Neural cell (in vitro differentiated cells): ENCODE results near the gene EXOC2. TPM values are rescaled to one million over a fixed set of nuclear protein-coding genes. Genes with fewer than 3 reads are reported as not detected.

Experiments used
- H2AFZ ChIP-seq: fragments of 200-600, 300-800 bp; sonication (generic), shearing (Covaris generic); 2 replicates; pipeline ENCODE4 v1.6.0; 2014; ENCODE audit warnings: low read depth, mild to moderate bottlenecking, antibody characterized with exemption, low read length, moderate library complexity
- H3F3A ChIP-seq: fragments of 200-600 bp; shearing (Covaris generic); 2 replicates; pipeline ENCODE4 v1.6.1; 2016; ENCODE audit warnings: mild to moderate bottlenecking, moderate library complexity, mixed read lengths, antibody characterized with exemption, low read length; ENCODE audit not compliant: insufficient read depth, poor library complexity, severe bottlenecking
- H3K27ac ChIP-seq: fragments of 200-600, 300-800 bp; sonication (generic), shearing (Covaris generic); 2 replicates; pipeline ENCODE4 v1.5.1; 2014; ENCODE audit warnings: mild to moderate bottlenecking, low read length, moderate library complexity
- H3K27me3 ChIP-seq: fragments of 300-800, 200-600 bp; sonication (generic), shearing (Covaris generic); 2 replicates; pipeline ENCODE4 v1.6.0; 2014; ENCODE audit warnings: mild to moderate bottlenecking, low read depth, low read length, moderate library complexity; ENCODE audit not compliant: insufficient read depth
- H3K36me3 ChIP-seq: fragments of 300-800, 200-600 bp; sonication (generic), shearing (Covaris generic); 2 replicates; pipeline ENCODE4 v1.5.1; 2014; ENCODE audit warnings: mild to moderate bottlenecking, antibody characterized with exemption, low read length, moderate library complexity; ENCODE audit not compliant: insufficient read depth
- H3K4me2 ChIP-seq: fragments of 300-800, 200-600 bp; sonication (generic), shearing (Covaris generic); 2 replicates; pipeline ENCODE4 v1.6.0; 2014; ENCODE audit warnings: mild to moderate bottlenecking, low read length
- H3K4me3 ChIP-seq: fragments of 300-800, 200-600 bp; sonication (generic), shearing (Covaris generic); 2 replicates; pipeline ENCODE4 v1.5.1; 2014; ENCODE audit warnings: mild to moderate bottlenecking, low read length, moderate library complexity
- H3K79me2 ChIP-seq: fragments of 200-600 bp; shearing (Covaris generic); replicated peaks from 2 replicates; pipeline ENCODE4 v1.6.0; 2014; ENCODE audit warnings: mild to moderate bottlenecking, low read length, moderate library complexity; ENCODE audit not compliant: insufficient read depth
- H3K9ac ChIP-seq: fragments of 300-800, 200-600 bp; sonication (generic), shearing (Covaris generic); 2 replicates; pipeline ENCODE4 v1.6.1; 2016; ENCODE audit warnings: mild to moderate bottlenecking, low read length, mixed read lengths
- H3K9me2 ChIP-seq: fragments of 200-600 bp; shearing (Covaris generic); 2 replicates; pipeline ENCODE4 v1.6.1; 2016; ENCODE audit warnings: mild to moderate bottlenecking, low read length, mixed read lengths; ENCODE audit not compliant: insufficient read depth
- H3K9me3 ChIP-seq: fragments of 200-600, 300-800 bp; sonication (generic), shearing (Covaris generic); 2 replicates; pipeline ENCODE4 v1.6.1; 2016; ENCODE audit warnings: mild to moderate bottlenecking, mixed run types, low read length, moderate library complexity, mixed read lengths
- H4K20me1 ChIP-seq: fragments of 200-600 bp; shearing (Covaris generic); 2 replicates; pipeline ENCODE4 v1.6.1; 2016; ENCODE audit warnings: mild to moderate bottlenecking, mixed run types; ENCODE audit not compliant: insufficient read depth
- EP300 ChIP-seq: fragments of 450-650 bp; conservative IDR thresholded peaks from 2 replicates; pipeline ENCODE4 v1.6.1; 2014; ENCODE audit warnings: antibody characterized with exemption, mild to moderate bottlenecking, moderate library complexity; ENCODE audit not compliant: poor library complexity, severe bottlenecking
- EZH2 ChIP-seq: fragments of 200-600, 300-800 bp; shearing (Covaris generic), sonication (generic); IDR thresholded peaks from 2 replicates; pipeline ENCODE4 v1.6.1; 2014; ENCODE audit warnings: antibody characterized with exemption, low read length, borderline replicate concordance, mild to moderate bottlenecking; ENCODE audit not compliant: insufficient read depth, poor library complexity, severe bottlenecking
- MXI1 ChIP-seq: fragments of 450-650 bp; conservative IDR thresholded peaks from 2 replicates; pipeline ENCODE4 v1.6.1; 2014; ENCODE audit warnings: antibody characterized with exemption, mild to moderate bottlenecking; ENCODE audit not compliant: poor library complexity, severe bottlenecking
- POLR2AphosphoS5 ChIP-seq: IDR thresholded peaks from 2 replicates; pipeline ENCODE4 v1.6.1; 2012
- RAD21 ChIP-seq: fragments of 450-650 bp; conservative IDR thresholded peaks from 2 replicates; pipeline ENCODE4 v1.6.1; 2014; ENCODE audit warnings: antibody characterized with exemption, mild to moderate bottlenecking, moderate library complexity
- SMC3 ChIP-seq: fragments of 450-650 bp; conservative IDR thresholded peaks from 2 replicates; pipeline ENCODE4 v1.6.1; 2014; ENCODE audit warnings: antibody characterized with exemption, mild to moderate bottlenecking, moderate library complexity; ENCODE audit not compliant: poor library complexity
- TAF1 ChIP-seq: IDR thresholded peaks from 2 replicates; pipeline ENCODE4 v1.6.1; 2012; ENCODE audit warnings: low read depth
- polyA plus RNA-seq: library from polyadenylated mRNA; depleted of rRNA; stranded (reverse); fragments of >200 nt; gene quantifications from 2 replicates; pipeline ENCODE4 v1.2.3, GENCODE V29; 2014
- TF ChIP-seq, protein P1 (sequence below): fragments of 450-650 bp; IDR thresholded peaks from 2 replicates; pipeline ENCODE4 v1.5.1; 2014; ENCODE audit warnings: antibody characterized with exemption, mild to moderate bottlenecking, moderate library complexity; ENCODE audit not compliant: poor library complexity, severe bottlenecking
- TF ChIP-seq, protein P2 (sequence below): IDR thresholded peaks from 2 replicates; pipeline ENCODE4 v1.6.1; 2012; ENCODE audit warnings: borderline replicate concordance

EXOC2 gene
- polyA plus RNA-seq, 1 donor from 2014 or later, result 38.6 TPM

DNA sequence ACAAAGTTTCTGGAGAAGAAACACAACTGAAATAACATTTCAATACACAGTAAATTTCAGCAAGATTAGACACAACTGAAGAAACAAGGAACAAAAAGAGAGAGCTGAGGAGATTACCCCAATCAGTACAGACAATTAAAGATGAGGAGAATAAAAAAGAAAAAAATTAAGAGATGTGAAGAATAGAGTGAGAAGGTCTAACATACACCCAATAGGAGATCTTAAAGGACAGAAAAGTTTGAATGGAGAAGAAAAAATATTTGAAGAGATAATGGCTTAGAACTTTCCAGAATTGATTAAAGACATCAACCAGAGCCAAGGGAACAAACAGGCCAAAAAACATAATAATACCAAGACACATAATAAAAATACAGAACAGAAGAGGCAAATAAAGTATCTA is 152.4 kb downstream of the EXOC2 start:
- Histone ChIP-seq H3K79me2 (no peaks in the 10 kb centered on the region), H3F3A (no peaks in the 10 kb centered on the region), H3K9me3 (peaks cover 3% of the 10 kb centered on the region), H3K27me3 (no peaks in the 10 kb centered on the region), H3K36me3 (peaks cover 13% of the 10 kb centered on the region), H3K9ac (no peak overlapping the region), H3K27ac (no peak overlapping the region), H2AFZ (no peak overlapping the region), H4K20me1 (no peaks in the 10 kb centered on the region), H3K9me2 (no peaks in the 10 kb centered on the region), H3K4me3 (no peak overlapping the region), H3K4me2 (no peak overlapping the region)
- TF ChIP-seq TAF1, result no peak
- no peak for TF ChIP-seq SMC3
- TF ChIP-seq RAD21, result no peak
- TF ChIP-seq, protein P1, sequence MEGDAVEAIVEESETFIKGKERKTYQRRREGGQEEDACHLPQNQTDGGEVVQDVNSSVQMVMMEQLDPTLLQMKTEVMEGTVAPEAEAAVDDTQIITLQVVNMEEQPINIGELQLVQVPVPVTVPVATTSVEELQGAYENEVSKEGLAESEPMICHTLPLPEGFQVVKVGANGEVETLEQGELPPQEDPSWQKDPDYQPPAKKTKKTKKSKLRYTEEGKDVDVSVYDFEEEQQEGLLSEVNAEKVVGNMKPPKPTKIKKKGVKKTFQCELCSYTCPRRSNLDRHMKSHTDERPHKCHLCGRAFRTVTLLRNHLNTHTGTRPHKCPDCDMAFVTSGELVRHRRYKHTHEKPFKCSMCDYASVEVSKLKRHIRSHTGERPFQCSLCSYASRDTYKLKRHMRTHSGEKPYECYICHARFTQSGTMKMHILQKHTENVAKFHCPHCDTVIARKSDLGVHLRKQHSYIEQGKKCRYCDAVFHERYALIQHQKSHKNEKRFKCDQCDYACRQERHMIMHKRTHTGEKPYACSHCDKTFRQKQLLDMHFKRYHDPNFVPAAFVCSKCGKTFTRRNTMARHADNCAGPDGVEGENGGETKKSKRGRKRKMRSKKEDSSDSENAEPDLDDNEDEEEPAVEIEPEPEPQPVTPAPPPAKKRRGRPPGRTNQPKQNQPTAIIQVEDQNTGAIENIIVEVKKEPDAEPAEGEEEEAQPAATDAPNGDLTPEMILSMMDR, result no peak
- TF ChIP-seq POLR2AphosphoS5, result no peak
- no peak for TF ChIP-seq EP300
- no peak for TF ChIP-seq EZH2
- TF ChIP-seq, protein P2, sequence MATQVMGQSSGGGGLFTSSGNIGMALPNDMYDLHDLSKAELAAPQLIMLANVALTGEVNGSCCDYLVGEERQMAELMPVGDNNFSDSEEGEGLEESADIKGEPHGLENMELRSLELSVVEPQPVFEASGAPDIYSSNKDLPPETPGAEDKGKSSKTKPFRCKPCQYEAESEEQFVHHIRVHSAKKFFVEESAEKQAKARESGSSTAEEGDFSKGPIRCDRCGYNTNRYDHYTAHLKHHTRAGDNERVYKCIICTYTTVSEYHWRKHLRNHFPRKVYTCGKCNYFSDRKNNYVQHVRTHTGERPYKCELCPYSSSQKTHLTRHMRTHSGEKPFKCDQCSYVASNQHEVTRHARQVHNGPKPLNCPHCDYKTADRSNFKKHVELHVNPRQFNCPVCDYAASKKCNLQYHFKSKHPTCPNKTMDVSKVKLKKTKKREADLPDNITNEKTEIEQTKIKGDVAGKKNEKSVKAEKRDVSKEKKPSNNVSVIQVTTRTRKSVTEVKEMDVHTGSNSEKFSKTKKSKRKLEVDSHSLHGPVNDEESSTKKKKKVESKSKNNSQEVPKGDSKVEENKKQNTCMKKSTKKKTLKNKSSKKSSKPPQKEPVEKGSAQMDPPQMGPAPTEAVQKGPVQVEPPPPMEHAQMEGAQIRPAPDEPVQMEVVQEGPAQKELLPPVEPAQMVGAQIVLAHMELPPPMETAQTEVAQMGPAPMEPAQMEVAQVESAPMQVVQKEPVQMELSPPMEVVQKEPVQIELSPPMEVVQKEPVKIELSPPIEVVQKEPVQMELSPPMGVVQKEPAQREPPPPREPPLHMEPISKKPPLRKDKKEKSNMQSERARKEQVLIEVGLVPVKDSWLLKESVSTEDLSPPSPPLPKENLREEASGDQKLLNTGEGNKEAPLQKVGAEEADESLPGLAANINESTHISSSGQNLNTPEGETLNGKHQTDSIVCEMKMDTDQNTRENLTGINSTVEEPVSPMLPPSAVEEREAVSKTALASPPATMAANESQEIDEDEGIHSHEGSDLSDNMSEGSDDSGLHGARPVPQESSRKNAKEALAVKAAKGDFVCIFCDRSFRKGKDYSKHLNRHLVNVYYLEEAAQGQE, result no peak
- no peak for TF ChIP-seq MXI1

DNA sequence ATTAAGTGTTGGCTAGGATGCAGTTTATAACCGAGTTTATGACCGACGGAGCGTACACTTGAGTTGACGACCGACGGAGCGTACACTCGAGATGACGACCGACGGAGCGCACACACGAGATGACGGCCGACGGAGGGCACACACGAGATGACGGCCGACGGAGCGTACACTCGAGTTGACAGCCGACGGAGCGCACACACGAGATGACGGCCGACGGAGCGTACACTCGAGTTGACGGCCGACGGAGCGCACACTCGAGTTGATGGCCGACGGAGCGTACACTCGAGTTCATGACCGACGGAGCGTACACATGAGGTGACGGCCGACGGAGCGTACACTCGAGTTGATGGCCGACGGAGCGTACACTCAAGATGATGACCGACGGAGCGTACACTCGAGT is 155.8 kb downstream of the EXOC2 start:
- no peak overlapping the region for H3K4me3 ChIP-seq
- no peaks in the 10 kb centered on the region for H3F3A ChIP-seq
- H3K9ac ChIP-seq, result no peak overlapping the region
- TF ChIP-seq, protein P2, result no peak
- TF ChIP-seq, protein P1, result no peak
- TF ChIP-seq EZH2 (no peak), POLR2AphosphoS5 (no peak), TAF1 (no peak), EP300 (no peak)
- H4K20me1 ChIP-seq, result no peaks in the 10 kb centered on the region
- H3K36me3 ChIP-seq, result peaks cover 4% of the 10 kb centered on the region
- no peak overlapping the region for H3K27ac ChIP-seq
- no peak overlapping the region for H2AFZ ChIP-seq
- H3K27me3 ChIP-seq, result no peaks in the 10 kb centered on the region
- no peaks in the 10 kb centered on the region for H3K79me2 ChIP-seq
- peaks cover 3% of the 10 kb centered on the region for H3K9me3 ChIP-seq
- no peak overlapping the region for H3K4me2 ChIP-seq
- H3K9me2 ChIP-seq, result no peaks in the 10 kb centered on the region
